Endodermal cell (in vitro differentiated cells): ENCODE results near the gene STK11. TPM values are rescaled to one million over a fixed set of nuclear protein-coding genes. Genes with fewer than 3 reads are reported as not detected.
A peak's percentile ranks its signal among the peaks of the same experiment; 100 is the strongest.

ENCODE experiments used
- DNase-seq: peaks from one replicate; pipeline ENCODE4 v3.0.0-alpha.2; 2017
- H3K27ac ChIP-seq: 2 replicates; pipeline ENCODE4 v1.5.1; 2013; ENCODE audit warnings: mild to moderate bottlenecking, low read depth, low read length, moderate library complexity
- H3K27me3 ChIP-seq: 2 replicates; pipeline ENCODE4 v1.6.1; 2013; ENCODE audit warnings: mild to moderate bottlenecking, low read length, moderate library complexity; ENCODE audit not compliant: insufficient read depth, control insufficient read depth, poor library complexity, severe bottlenecking
- H3K36me3 ChIP-seq: 2 replicates; pipeline ENCODE4 v1.7.0; 2013; ENCODE audit warnings: mild to moderate bottlenecking, low read length, moderate library complexity; ENCODE audit not compliant: control insufficient read depth, insufficient read depth
- H3K4me1 ChIP-seq: one replicate; pipeline ENCODE4 v1.7.0; 2013; ENCODE audit warnings: low read length; ENCODE audit not compliant: control insufficient read depth, insufficient read depth
- H3K4me3 ChIP-seq: 2 replicates; pipeline ENCODE4 v1.5.1; 2013; ENCODE audit warnings: mild to moderate bottlenecking, low read length, moderate library complexity
- H3K9ac ChIP-seq: 2 replicates; pipeline ENCODE4 v1.6.1; 2013; ENCODE audit warnings: mild to moderate bottlenecking, low read length, moderate library complexity; ENCODE audit not compliant: poor library complexity, severe bottlenecking; ENCODE audit errors: extremely low read depth
- H3K9me3 ChIP-seq: 2 replicates; pipeline ENCODE4 v1.6.1; 2013; ENCODE audit warnings: mild to moderate bottlenecking, low read length, moderate library complexity; ENCODE audit not compliant: control insufficient read depth
- H3K27ac Mint-ChIP-seq: 2 replicates; pipeline ENCODE4 v1.8.0; 2020; ENCODE audit warnings: mixed read lengths
- H3K27me3 Mint-ChIP-seq: 2 replicates; pipeline ENCODE4 v1.8.0; 2021; ENCODE audit warnings: mild to moderate bottlenecking, mixed read lengths; ENCODE audit not compliant: insufficient read depth
- H3K36me3 Mint-ChIP-seq: 2 replicates; pipeline ENCODE4 v1.8.0; 2020; ENCODE audit warnings: low read depth, mixed read lengths
- H3K4me1 Mint-ChIP-seq: 2 replicates; pipeline ENCODE4 v1.8.0; 2020; ENCODE audit warnings: mixed read lengths
- H3K4me3 Mint-ChIP-seq: 2 replicates; pipeline ENCODE4 v1.8.0; 2020; ENCODE audit warnings: mild to moderate bottlenecking, moderate library complexity, mixed read lengths
- H3K9me3 Mint-ChIP-seq: 2 replicates; pipeline ENCODE4 v1.8.0; 2020; ENCODE audit warnings: mild to moderate bottlenecking, mixed read lengths
- WGBS, 2 experiments: methylation state at CpG; one replicate each; pipeline versions ENCODE4 v1.1.5 to v1.1.7; 2013; ENCODE audit warnings: missing lambda C conversion rate in 2 of 2, mixed read lengths in 1 of 2; ENCODE audit not compliant: insufficient coverage in 1 of 2, insufficient read length in 1 of 2; 5-methylcytosine and 5-hydroxymethylcytosine counted together
- total RNA-seq, 2 donors: library from RNA; stranded (reverse); fragmentation: NEBNext Ultra II Directional in 1 of 2; extraction: Animal tissue kit (Norgen Biotek cat#: 25700) in 1 of 2; gene quantifications; 2 replicates in 1 of 2; 3 replicates in 1 of 2; pipeline ENCODE4 v1.2.1, GENCODE V29; 2021
- TF ChIP-seq, protein P1 (sequence below): fragments of 200-600 bp; sonication (generic); conservative IDR thresholded peaks from 2 replicates; pipeline ENCODE4 v1.5.0; 2021; ENCODE audit warnings: antibody characterized with exemption, mild to moderate bottlenecking

STK11 gene
- total RNA-seq, 2 donors from 2014 or later, result 78.8 to 81.4 TPM

DNA sequence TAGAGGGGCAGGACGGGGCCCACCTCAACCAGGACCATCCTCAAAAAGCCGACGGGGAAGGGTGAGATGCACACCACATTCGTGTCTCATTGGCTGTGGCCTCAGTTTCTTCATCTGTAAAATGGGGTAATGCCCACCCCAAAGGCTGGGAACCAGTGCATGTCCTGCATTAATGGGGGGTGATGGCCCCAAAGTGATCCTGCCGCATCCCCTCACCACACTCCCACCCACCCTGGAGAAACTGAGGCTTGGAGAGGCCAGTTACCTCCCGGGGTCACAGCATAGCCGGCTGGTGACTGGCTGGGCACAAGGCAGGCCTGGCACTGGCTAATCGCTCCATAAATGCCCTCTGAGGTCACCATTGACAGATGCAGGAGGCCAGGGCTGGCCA lies 42.2 kb downstream of the STK11 start:
- peaks cover 13% of the 10 kb centered on the region for H3K36me3 ChIP-seq
- H3K4me1 Mint-ChIP-seq, result peaks cover 2% of the 10 kb centered on the region
- WGBS, 2 experiments, result 90 to 93% methylated on average over 6 to 8 of the region's 8 CpGs
- H3K4me3 Mint-ChIP-seq, result peak overlapping the region; percentile 87
- no peaks in the 10 kb centered on the region for H3K9me3 Mint-ChIP-seq
- no peak overlapping the region for H3K27ac ChIP-seq
- no peaks in the 10 kb centered on the region for H3K9me3 ChIP-seq
- no peaks in the 10 kb centered on the region for H3K27me3 Mint-ChIP-seq
- TF ChIP-seq, protein P1, sequence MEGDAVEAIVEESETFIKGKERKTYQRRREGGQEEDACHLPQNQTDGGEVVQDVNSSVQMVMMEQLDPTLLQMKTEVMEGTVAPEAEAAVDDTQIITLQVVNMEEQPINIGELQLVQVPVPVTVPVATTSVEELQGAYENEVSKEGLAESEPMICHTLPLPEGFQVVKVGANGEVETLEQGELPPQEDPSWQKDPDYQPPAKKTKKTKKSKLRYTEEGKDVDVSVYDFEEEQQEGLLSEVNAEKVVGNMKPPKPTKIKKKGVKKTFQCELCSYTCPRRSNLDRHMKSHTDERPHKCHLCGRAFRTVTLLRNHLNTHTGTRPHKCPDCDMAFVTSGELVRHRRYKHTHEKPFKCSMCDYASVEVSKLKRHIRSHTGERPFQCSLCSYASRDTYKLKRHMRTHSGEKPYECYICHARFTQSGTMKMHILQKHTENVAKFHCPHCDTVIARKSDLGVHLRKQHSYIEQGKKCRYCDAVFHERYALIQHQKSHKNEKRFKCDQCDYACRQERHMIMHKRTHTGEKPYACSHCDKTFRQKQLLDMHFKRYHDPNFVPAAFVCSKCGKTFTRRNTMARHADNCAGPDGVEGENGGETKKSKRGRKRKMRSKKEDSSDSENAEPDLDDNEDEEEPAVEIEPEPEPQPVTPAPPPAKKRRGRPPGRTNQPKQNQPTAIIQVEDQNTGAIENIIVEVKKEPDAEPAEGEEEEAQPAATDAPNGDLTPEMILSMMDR, result no peak
- no peak overlapping the region for H3K27ac Mint-ChIP-seq
- no peaks in the 10 kb centered on the region for H3K27me3 ChIP-seq
- H3K4me3 ChIP-seq, result peak overlapping the region; percentile 58
- DNase-seq, result no peak
- peak overlapping the region; percentile 38 for H3K9ac ChIP-seq
- H3K36me3 Mint-ChIP-seq, result peaks cover 11% of the 10 kb centered on the region
- peaks cover 5% of the 10 kb centered on the region for H3K4me1 ChIP-seq

DNA sequence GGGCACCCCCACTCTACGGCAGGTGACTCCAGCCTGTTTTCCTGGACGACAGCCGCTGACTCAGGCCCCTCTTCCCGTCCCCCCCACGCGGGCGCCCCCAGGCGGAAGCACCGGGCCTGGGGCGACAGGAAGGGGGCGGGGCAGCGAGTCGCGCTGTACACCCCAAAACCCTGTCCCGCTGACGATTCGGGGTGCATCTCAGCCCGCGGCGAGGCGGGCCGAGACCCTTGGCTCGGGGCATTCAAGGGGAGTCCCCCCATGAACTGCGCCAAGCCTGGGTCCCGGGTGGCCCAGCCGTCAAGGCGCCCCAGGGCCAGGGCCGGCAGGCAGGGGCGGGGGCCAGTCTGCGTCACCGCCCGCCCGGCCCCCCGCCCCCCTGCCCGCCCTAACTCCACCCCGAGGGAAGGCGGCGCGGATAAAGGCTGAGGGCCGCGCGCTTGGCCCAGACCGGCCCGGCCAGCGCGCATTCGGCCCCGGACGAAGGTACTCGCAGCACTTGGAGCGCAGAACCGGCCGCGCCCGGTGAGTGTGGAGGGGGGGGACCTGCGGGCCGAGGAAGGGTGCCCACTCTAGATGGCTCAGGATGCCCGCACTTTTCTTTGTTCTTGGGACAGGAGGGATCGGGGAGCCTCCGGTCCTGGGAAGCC lies 42.7 kb downstream of the STK11 start, which contains the start of gene MIDN:
TSS of gene MIDN (plus strand) at position 445 of the 647 bp plus-strand sequence. CDS start 1,714 bp downstream, outside the sequence.
- Histone ChIP-seq H3K27me3 (no peaks in the 10 kb centered on the region), H3K9ac (peak within 1 kb of the TSS; percentile 80), H3K4me3 (peak within 1 kb of the TSS; percentile 73), H3K27ac (peak within 1 kb of the TSS; percentile 99), H3K9me3 (no peaks in the 10 kb centered on the region), H3K4me1 (peaks cover 6% of the 10 kb centered on the region), H3K36me3 (peaks cover 14% of the 10 kb centered on the region)
- Mint-ChIP-seq H3K27ac (peak within 1 kb of the TSS; percentile 93), H3K36me3 (peaks cover 12% of the 10 kb centered on the region), H3K9me3 (no peaks in the 10 kb centered on the region), H3K4me3 (peak within 1 kb of the TSS; percentile 87), H3K4me1 (peaks cover 2% of the 10 kb centered on the region), H3K27me3 (no peaks in the 10 kb centered on the region)
- DNase-seq, result peak; percentile 95
- WGBS, 2 experiments, result 3 to 5% methylated on average over 17 to 60 of the region's 60 CpGs
- TF ChIP-seq, protein P1, result peak; percentile 57

DNA sequence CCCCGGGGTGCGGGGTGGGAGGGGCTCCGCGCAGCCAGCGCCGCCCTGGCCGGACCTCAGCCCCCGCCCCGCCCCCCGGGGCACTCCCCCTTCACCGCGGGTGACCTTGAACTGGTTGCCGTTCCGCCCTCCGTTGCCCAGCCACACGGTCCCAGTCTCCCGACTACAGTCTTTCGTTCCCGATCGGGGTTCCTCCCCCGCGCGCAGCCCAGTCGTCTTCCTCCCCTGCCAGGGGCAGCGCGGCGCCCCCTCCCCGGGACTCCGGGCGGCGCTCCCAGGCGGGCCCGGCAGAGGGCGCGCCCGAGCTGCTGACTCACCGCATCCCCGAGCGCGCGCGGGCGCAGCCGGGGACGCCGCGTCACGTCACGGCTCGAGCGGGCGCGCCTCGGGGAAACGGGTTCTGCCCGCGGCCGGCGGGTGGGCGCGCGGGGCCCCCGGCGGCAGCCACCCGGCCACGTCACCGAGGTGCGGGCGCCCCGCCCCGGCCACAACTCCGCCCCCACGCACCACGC lies 43.3 kb downstream of the STK11 start:
- H3K36me3 ChIP-seq, result peaks cover 20% of the 10 kb centered on the region
- H3K9me3 ChIP-seq, result no peaks in the 10 kb centered on the region
- peak overlapping the region; percentile 80 for H3K9ac ChIP-seq
- Mint-ChIP-seq H3K4me1 (peaks cover 2% of the 10 kb centered on the region), H3K9me3 (no peaks in the 10 kb centered on the region), H3K27me3 (no peaks in the 10 kb centered on the region), H3K4me3 (peak overlapping the region; percentile 87), H3K27ac (peak overlapping the region; percentile 93), H3K36me3 (peaks cover 16% of the 10 kb centered on the region)
- TF ChIP-seq, protein P1, result peak; percentile 83
- H3K27ac ChIP-seq, result peak overlapping the region; percentile 99
- no peak for DNase-seq
- 0% methylated on average over 18 to 73 of the region's 74 CpGs for WGBS, 2 experiments
- peak overlapping the region; percentile 73 for H3K4me3 ChIP-seq
- no peaks in the 10 kb centered on the region for H3K27me3 ChIP-seq
- H3K4me1 ChIP-seq, result peaks cover 10% of the 10 kb centered on the region
